ENCODE results near the gene PCGF2.

PCGF2 gene

DNA sequence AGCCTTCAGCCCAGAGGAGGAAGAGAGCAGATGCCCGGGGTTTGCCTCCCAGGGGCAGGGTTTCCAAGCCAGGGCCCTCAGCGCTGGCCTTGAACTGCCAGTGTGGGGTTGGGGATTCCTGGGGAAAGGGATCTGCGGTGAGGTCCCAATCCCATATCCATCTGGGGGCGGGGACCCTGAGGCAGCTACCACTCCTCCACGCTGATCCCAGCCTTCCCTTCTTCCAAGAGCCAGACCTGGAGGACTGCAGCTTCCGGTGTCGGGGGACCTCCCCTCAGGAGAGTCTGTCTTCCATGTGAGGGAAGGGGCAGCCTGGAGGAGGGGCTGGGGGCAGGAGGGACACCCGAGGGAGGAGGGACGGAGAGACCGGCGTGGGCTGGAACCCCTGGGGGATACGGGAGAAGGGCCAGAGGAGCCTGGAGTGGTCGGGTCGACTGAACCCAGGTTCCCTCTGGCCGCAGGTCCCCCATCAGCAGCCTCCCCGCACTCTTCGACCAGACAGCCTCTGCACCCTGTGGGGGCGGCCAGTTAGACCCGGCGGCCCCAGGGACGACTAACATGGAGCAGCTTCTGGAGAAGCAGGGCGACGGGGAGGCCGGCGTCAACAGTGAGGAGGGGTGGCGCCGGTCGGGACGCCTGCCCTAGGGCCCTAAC, 28.7 kb downstream of the PCGF2 start:
- peak; percentile 63 for DNase-seq (ENCODE audit: low read depth, low spot score)

DNA sequence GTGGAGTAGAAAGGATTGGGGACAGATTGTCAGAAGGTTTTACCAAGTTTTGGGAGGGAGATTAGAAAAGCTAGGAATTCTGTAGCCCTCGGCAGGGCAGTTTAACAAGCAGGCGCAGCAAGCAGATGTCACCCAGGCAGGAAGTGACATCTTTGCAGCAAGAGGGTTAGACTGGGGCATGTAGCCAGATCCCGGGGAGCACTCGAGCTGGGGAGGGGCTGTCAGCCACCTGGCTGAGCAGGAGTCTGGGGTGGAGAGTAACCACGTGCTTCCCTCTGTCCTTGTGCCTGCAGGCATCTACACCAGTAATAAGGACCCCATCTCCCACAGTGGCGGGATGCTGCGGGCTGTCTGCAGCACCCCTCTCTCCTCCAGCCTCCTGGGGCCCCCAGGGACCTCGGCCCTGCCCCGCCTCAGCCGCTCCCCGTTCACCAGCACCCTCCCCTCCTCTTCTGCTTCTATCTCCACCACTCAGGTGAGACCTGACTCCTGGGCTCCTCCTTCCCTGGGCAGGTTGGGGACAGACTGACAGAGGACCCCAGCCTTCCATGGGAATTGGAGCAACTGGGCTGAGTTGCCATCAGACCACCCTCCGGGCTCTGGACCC, 30.9 kb downstream of the PCGF2 start:
- no peak for DNase-seq (ENCODE audit: low read depth, low spot score)

DNA sequence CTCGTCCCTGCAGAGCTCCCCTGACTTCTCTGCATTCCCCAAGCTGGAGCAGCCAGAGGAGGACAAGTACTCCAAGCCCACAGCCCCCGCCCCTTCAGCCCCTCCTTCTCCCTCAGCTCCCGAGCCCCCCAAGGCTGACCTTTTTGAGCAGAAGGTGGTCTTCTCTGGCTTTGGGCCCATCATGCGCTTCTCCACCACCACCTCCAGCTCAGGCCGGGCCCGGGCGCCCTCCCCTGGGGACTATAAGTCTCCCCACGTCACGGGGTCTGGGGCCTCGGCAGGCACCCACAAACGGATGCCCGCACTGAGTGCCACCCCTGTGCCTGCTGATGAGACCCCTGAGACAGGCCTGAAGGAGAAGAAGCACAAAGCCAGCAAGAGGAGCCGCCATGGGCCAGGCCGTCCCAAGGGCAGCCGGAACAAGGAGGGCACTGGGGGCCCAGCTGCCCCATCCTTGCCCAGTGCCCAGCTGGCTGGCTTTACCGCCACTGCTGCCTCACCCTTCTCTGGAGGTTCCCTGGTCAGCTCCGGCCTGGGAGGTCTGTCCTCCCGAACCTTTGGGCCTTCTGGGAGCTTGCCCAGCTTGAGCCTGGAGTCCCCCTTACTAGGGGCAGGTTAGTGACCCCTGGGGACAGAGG, 31.6 kb downstream of the PCGF2 start:
- no peak for DNase-seq (ENCODE audit: low read depth, low spot score)

DNA sequence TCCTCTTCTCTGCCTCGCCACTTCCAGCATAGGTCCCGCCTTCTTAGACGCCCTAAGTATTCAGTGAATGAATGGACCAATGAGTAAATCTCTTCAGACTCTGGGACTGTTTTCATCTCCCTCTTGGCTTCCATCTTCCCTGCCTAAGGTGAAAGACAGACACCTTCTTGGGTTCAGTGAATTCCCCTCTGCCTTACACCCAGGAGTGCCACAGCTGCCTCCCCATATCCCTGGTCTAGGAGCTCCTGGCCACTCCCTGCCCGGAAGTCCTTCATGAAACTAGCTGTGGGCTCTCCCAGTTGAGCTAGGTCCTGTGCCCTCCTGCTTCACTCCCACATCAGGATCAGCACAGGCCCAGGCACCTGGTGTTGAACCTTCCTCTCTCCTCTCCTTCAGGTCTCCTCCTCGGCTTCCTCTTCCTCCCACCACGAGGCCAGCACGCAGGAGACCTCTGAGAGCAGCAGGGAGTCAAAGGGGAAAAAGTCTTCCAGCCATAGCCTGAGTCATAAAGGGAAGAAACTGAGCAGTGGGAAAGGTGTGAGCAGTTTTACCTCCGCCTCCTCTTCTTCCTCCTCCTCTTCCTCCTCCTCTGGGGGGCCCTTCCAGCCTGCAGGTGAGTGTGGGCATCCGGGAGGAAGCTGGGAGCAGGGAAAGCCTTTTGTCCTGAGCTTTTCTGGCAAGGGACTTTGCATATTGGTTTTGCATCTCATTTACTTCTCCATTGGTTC, 32.8 kb downstream of the PCGF2 start:
- DNase-seq (ENCODE audit: low read depth, low spot score): no peak

DNA sequence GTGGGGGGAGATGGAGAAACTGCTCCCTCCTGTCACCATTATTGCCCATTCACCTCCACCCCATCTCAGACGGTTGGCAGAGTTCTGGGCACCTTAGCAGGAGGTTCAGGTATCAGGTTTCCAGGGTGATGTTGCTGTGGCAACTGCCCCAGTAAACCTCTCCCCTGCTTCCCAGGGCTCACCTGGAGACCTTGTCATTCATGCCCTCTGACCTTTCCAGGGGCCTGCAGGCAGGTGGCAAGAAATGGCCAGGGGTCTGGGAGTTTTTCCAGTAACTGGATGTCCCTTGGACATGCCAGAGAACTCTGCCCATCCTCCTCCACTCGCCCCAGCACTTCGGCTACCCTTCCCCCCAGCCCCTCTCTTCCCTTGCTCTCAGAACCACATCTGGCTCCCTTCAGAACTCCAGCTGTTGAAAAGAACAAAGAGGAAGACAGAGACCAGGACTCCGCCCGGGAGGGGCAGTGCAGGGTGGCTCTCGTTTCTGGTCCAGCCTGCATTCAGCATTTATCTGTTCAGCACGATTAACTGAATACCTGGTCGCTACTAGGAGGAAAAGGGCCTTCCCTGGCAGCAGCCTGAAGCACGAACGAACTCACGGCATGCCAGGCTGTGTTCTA, 34.6 kb downstream of the PCGF2 start:
- DNase-seq (ENCODE audit: low read depth, low spot score): no peak

DNA sequence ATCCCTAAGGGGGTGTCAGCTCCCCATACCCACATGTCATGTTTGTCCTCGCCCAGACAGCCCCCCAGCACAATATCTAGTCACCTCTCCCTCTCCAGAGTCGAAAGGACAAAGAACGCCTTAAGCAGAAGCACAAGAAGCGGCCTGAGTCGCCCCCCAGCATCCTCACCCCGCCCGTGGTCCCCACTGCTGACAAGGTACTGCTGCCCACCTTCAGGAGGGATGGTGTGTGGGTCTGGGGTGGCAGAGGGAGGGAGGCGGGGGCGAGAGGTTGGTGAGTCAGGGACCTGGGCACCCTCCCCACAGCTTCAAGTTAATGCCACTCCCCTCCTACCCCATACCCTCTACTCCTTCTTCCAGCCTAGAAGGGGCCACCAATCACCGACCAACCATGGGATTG, 35.5 kb downstream of the PCGF2 start:
- DNase-seq (ENCODE audit: low read depth, low spot score): no peak

DNA sequence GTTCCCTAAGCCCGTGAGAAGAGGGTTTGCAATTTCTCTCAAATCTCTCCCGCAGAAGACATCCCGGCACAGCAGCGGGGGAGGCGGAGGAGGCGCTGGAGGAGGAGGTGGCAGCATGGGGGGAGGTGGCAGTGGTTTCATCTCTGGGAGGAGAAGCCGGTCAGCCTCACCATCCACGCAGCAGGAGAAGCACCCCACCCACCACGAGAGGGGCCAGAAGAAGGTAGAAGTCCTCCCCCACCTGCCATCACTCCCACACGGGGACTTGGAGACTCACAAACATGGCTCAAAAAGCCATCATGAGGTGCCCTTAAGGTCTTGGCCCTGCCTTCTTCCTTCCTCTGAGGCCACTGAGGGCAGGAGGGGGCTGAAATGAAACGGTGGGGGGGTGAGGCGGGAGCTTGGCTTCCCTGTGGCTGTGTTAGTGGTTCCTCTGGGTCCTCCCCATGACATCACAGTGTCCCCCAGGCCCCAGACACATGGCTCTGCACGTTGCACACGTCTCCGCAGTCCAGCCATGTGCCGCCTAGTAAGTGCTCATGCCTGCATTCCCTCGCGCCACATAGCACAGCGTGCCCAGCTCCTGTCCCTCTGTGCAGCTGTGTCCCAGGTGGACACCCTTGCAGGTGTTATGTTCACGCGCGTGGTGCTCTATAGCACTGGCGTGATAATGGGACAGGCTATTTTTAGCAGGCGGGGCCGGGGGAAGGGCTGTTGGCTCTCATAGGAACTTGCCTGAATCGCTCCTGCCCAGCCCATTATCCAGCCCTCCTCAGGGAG, 36.2 kb downstream of the PCGF2 start:
- DNase-seq (ENCODE audit: low read depth, low spot score): no peak

DNA sequence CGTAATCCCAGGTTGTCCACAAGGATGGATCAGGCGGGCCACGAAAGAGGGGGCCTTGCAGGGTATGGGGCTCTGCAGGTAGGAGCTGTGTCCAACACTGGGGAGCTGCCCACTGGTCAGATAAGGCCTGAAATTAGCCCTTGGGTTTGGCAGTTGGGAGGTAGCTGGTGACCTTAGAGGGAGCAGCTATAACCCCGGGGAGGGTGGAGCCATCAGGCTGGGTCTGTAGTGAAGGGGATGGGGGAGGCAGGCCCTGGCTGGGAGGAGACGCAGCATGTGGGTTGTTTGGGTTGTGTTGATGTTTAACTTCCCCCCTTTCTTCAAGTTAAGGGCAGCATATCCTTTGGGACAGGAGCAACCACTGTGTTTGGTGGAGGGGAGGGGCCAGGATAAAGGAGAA, 37.2 kb downstream of the PCGF2 start:
- no peak for DNase-seq (ENCODE audit: low read depth, low spot score)

DNA sequence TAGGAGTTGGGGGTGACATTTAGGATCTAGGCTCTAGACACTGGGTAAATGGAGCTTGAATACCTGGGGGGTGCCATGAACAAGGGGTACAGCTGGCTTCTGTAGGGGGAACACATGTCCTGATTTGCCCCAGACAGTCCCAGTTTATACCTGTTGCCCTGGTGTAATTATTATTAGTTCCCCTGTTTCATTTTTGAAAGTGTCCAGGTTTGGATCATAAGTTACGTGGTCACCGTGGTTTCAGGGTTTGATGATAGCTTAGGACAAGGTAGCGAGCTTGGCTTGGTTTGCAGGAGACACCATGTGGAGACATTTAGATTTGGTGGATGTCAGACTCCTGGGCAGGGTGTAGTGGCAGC, 37.6 kb downstream of the PCGF2 start:
- no peak for DNase-seq (ENCODE audit: low read depth, low spot score)

DNA sequence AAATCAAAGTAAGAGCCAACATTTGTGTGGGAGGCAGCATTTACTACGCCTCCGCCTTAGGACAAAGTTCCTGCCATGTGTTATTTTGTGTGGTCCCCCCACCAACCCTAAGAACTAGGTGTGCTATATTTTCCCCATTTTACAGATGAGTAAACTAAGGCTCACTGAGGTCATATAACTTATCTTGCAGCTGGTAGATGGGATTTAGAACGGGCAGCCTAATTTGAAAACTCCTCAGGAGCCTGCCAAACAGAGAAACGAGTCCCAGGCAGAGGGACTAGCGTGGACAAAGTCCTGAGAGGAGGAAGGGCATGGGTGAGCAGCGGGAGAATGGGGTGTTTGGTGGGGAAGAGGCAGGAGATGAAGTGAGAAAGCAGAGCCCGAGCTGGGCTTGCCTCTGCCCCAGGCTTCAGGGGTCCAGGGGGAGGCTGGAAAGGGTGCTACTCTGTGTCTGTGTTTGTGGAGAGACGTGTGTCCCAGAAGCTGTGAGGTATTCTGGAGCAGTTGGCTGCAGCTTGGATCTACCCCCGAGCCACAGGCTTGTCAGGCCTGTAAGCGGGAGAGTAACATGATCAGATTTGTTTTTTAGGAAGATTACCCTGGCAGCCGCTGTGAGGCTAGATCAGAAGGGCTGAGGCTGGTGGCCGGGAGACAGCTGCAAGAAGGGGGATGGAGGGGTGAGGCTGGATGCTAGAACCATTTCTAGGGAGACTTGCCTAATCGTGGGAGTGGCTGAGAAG, 38.1 kb downstream of the PCGF2 start:
- no peak for DNase-seq (ENCODE audit: low read depth, low spot score)

DNA sequence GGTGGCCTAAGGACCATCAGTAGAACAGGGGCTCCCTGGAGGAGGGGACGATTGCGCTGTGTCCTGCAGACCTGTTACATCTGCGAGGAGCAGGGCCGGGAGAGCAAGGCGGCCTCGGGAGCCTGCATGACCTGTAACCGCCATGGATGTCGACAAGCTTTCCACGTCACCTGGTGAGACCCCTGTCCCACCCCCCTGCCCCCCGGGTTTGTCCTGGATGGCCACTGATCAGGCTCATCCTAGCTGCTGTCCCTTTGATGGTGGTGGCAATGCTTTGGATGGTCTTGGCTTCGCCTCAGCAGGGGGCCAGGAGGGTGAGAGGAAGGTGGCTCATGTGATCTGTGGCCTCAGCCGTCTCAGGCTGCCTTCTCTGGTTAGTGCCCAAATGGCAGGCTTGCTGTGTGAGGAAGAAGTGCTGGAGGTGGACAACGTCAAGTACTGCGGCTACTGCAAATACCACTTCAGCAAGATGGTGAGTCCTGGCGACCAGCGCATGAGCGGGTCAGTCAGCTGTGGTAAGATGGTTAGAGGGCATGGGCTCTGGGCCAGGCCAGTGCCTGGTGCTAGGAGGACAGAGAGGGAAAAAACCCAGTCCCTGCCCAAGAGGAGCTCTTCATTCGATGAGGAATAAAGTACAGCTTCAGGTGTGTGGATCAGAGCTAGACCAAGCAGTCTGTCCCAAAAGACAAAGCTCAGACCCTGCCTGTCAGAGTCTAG, 38.9 kb downstream of the PCGF2 start:
- no peak for DNase-seq (ENCODE audit: low read depth, low spot score)

DNA sequence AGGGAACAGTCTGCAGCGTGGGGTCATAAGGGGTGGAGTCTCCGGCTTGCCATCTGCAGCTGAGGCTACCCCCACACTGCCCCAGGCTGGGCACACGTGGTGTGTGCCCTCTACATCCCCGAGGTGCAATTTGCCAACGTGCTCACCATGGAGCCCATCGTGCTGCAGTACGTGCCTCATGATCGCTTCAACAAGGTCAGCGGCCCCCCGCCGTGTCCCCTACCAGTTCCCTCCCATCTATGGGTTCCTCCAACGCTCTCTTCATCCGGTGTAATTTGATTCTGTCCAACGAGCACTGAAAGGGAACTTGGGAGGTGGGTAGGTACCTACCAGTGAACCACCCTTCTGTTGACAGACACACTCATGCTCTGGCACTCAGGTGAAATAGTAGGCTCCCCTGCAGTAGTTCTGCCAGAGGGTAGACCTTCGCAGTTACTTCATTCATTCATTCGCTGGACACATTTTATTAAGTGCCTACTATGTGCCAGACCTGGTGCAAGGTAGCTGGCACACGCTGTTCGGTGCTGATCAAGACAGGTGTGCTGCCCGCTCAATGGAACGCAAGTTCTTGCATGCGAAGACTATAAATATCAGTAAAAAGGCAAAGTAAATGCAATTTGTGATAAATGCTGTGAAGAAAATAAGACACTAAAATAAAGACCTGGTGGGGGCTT, 40.3 kb downstream of the PCGF2 start:
- DNase-seq (ENCODE audit: low read depth, low spot score): no peak

DNA sequence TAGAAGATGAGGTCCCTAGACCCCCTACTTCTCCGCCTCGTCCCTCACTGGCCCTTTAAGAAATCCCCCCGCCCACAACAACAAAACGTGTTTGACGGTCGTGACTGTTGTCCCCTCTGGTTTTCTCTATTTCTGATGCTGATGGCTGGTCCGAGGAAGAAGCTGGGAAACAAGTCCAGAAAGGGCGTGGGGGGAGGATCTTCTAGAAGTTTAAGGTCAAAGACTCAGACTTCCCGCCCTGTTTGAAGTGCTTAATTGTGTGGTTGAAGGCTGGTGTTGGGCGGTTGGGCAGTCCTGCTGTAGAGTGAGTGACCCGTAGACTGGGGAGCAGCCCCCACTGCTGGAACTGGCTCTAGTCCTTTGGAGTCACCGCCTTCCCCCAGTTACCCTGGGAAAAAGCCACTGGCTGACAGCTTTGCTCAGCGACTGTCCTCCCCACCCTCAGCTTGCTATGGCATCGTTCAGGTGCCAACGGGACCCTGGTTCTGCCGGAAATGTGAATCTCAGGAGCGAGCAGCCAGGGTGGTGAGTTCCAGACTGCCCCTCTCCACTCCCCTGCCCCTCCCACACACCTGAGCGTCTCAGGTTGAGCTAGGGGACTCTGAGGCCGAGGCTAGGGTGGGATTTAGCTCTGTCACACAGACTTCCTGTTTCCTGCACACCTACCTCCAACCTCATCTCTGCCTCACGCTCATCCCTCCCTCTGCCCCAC, 41.5 kb downstream of the PCGF2 start:
- DNase-seq (ENCODE audit: low read depth, low spot score): peak; percentile 42

DNA sequence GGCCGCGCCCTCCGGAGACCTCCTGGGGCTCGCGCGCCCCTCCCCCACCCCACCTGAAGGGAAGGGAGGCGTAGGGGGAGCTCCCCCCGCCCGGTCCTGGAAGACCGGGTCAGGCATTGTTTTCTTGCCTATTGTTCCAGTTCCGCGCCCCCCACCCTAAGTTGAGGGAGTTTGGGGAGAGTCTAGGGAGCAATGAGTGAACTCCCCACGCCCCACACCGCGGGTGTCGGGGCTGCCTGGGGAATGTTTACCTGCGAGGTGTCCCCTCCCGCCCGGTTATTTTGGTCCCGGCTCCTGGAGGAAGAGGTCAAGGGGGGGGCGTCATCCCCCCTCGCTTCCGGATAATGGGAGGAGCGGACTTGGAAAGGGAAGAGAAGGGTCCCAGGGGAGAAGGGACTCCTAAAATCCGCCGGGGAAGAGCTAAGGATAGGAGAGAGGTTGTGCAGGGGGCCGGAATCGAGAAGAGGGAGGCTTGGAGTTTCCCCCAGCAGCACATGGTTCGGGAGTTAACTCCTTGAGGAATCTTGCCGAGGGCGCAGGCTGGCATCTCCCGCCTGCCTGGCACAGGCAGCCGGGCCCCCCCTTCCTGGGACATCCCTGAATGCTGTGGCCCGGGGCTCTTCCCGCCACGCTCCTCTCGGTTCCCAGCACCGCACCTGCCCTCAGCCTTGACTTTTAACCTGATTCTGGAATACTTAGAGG, 42.2 kb downstream of the PCGF2 start:
- DNase-seq (ENCODE audit: low read depth, low spot score): peak; percentile 57

DNA sequence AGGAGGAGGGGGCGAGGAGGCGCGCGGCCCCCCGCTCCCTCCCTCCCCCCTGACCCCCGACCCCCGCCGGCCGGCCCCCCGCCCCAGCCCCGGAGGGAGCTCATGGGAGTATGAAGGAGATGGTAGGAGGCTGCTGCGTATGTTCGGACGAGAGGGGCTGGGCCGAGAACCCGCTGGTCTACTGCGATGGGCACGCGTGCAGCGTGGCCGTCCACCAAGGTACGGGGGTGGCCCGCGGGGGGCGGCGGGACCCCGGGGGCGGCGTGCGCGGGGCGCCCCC, 42.7 kb downstream of the PCGF2 start:
- DNase-seq (ENCODE audit: low read depth, low spot score): no peak

DNA sequence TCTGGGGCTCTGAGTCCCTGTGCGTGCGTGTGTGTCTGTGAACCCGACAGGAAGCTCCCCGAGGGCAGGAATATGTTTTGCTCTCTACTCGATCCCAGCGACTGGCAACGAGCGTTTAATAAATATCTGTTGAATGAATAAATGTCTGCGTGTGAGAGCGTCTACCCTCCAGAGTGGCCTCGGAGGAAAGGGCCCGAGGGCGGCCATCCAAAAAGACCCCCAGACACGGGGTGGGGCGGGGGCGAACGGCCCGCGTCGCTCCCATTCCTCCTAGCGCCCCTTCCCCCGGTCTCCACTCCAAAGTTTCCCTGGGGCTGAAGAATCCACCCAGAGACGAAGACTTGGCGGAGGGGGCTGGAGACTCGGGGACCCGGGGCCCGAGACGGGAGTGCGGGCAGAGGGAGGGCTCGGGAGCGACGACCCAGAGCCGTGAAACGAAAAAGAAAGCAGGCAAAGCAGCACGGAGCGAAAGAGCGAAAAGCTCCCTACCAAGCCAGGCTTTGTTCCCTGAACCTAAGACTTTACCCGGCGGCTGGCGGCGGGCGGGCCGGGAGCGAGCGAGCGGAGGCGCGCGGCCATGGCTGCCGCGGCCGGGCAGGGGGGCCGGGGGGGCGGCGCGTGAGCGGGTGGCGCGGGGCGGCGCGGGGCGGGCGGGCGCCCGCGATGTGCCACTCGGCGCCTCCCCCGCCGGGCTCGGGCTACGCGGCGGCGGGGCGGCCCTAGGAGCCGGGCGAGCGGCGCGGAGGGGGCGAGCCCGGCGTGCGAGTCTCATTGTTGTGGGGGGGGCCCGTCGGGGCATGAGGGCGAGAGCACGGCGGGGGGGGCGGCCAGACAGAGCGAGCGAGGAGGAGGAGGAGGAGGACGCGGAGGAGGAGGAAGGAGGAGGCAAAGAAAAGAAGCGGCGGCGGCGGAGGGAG, 43.3 kb downstream of the PCGF2 start, which contains the start of gene MLLT6:
Gene MLLT6, plus strand, starts transcription at position 668 of the 917 bp plus-strand sequence. CDS start 360 bp downstream, outside the sequence.
- DNase-seq (ENCODE audit: low read depth, low spot score): peak; percentile 74

Data from ELF-1 (cell line).